Measurements from ENCODE around the gene CUEDC1.

Gene CUEDC1

GRCh38 chr17:57943645-57944044 is 11.6 kb downstream of the CUEDC1 start:
- H3K4me3 ChIP-seq (ENCODE audit: control insufficient read depth, low read depth, low read length), result no peak overlapping the region
- TF ChIP-seq CTCF (conservative IDR thresholded peaks at IDR 0.05; ENCODE audit: control insufficient read depth, insufficient read depth, low read depth, low read length), result no peak
- no peak for DNase-seq (ENCODE audit: low read depth)

GRCh38 chr17:57943140-57943539 is 12.1 kb downstream of the CUEDC1 start:
- peak; percentile 78 for DNase-seq (ENCODE audit: low read depth)
- no peak for TF ChIP-seq CTCF (conservative IDR thresholded peaks at IDR 0.05; ENCODE audit: control insufficient read depth, insufficient read depth, low read depth, low read length)
- no peak overlapping the region for H3K4me3 ChIP-seq (ENCODE audit: control insufficient read depth, low read depth, low read length)

GRCh38 chr17:57941384-57942370 is 13.5 kb downstream of the CUEDC1 start:
- TF ChIP-seq CTCF (conservative IDR thresholded peaks at IDR 0.05; ENCODE audit: control insufficient read depth, insufficient read depth, low read depth, low read length), result no peak
- H3K4me3 ChIP-seq (ENCODE audit: control insufficient read depth, low read depth, low read length), result no peak overlapping the region
- DNase-seq (ENCODE audit: low read depth), result no peak

GRCh38 chr17:57940653-57941329 is 14.4 kb downstream of the CUEDC1 start:
- no peak for TF ChIP-seq CTCF (conservative IDR thresholded peaks at IDR 0.05; ENCODE audit: control insufficient read depth, insufficient read depth, low read depth, low read length)
- H3K4me3 ChIP-seq (ENCODE audit: control insufficient read depth, low read depth, low read length), result no peak overlapping the region
- peak; percentile 64 for DNase-seq (ENCODE audit: low read depth)

- TF ChIP-seq CTCF (conservative IDR thresholded peaks at IDR 0.05; ENCODE audit: control insufficient read depth, insufficient read depth, low read depth, low read length), result no peak
- no peak overlapping the region for H3K4me3 ChIP-seq (ENCODE audit: control insufficient read depth, low read depth, low read length)
- no peak for DNase-seq (ENCODE audit: low read depth)
These were observed 15.0 kb downstream of the CUEDC1 start for GRCh38 chr17:57940231-57940630.

- TF ChIP-seq CTCF (conservative IDR thresholded peaks at IDR 0.05; ENCODE audit: control insufficient read depth, insufficient read depth, low read depth, low read length), result no peak
- no peak overlapping the region for H3K4me3 ChIP-seq (ENCODE audit: control insufficient read depth, low read depth, low read length)
- no peak for DNase-seq (ENCODE audit: low read depth)
These were observed 15.4 kb downstream of the CUEDC1 start for GRCh38 chr17:57939797-57940196.

All from fibroblast of mammary gland (primary cell).